H1 (cell line): Measurements from ENCODE around the gene ZAR1L.

Experiments
- CREB1 ChIP-seq: IDR thresholded peaks from 2 replicates; pipeline ENCODE4 v1.6.1; 2012; ENCODE audit warnings: inconsistent platforms
- EGR1 ChIP-seq: IDR thresholded peaks from 2 replicates; pipeline ENCODE4 v1.6.1; 2011; ENCODE audit warnings: low read depth, low read length, borderline replicate concordance
- POLR2A ChIP-seq, 2 experiments: IDR thresholded peaks; 1 replicate in 1 of 2; 2 replicates in 1 of 2; pipeline ENCODE4 v1.6.1; 2011; ENCODE audit warnings: low read depth in 2 of 2, low read length in 2 of 2, mild to moderate bottlenecking in 2 of 2; ENCODE audit errors: control extremely low read depth in 1 of 2
- POLR2AphosphoS5 ChIP-seq: IDR thresholded peaks from 2 replicates; pipeline ENCODE4 v1.6.1; 2011; ENCODE audit warnings: low read depth, low read length
- RAD21 ChIP-seq, 2 experiments: IDR thresholded peaks in 1 of 2; conservative IDR thresholded peaks in 1 of 2; 2 replicates each; pipeline ENCODE4 v1.6.1; 2011; ENCODE audit warnings: low read depth in 2 of 2, low read length in 2 of 2, improper control_type of control experiment in 1 of 2, inconsistent platforms in 1 of 2, mild to moderate bottlenecking in 1 of 2, moderate library complexity in 1 of 2
- RFX5 ChIP-seq: IDR thresholded peaks from 2 replicates; pipeline ENCODE4 v1.6.1; 2011; ENCODE audit warnings: low read depth, low read length, improper control_type of control experiment, borderline replicate concordance
- ZNF274 ChIP-seq: IDR thresholded peaks from 2 replicates; pipeline ENCODE4 v1.7.0; 2012; ENCODE audit warnings: low read length, borderline replicate concordance; ENCODE audit errors: extremely low read depth
- TF ChIP-seq, protein P1 (sequence below): IDR thresholded peaks from 2 replicates; pipeline ENCODE4 v1.6.1; 2011; ENCODE audit warnings: low read length, improper control_type of control experiment
- TF ChIP-seq, protein P2 (sequence below), 3 experiments: IDR thresholded peaks; 1 replicate in 2 of 3; 2 replicates in 1 of 3; pipeline versions ENCODE4 v1.5.1 to v1.6.1; 2011; ENCODE audit warnings: low read length in 3 of 3, mild to moderate bottlenecking in 3 of 3, inconsistent platforms in 2 of 3, low read depth in 1 of 3, moderate library complexity in 1 of 3; ENCODE audit not compliant: insufficient read depth in 1 of 3; ENCODE audit errors: control extremely low read depth in 1 of 3

GRCh38 chr13:32314271-32315237 lies 609 bp downstream of the ZAR1L start:
- TF ChIP-seq ZNF274 (no peak), EGR1 (no peak), POLR2A (IDR thresholded peaks at IDR 0.05; ENCODE audit: control extremely low read depth in 1 of 2, low read depth in 2 of 2, low read length in 2 of 2) (no peak), RFX5 (no peak), POLR2AphosphoS5 (no peak), CREB1 (no peak), RAD21 (IDR thresholded peaks at IDR 0.05 in 1 of 2, conservative IDR thresholded peaks at IDR 0.05 in 1 of 2; ENCODE audit: low read depth in 2 of 2, low read length in 2 of 2) (no peak)
- TF ChIP-seq, protein P1, sequence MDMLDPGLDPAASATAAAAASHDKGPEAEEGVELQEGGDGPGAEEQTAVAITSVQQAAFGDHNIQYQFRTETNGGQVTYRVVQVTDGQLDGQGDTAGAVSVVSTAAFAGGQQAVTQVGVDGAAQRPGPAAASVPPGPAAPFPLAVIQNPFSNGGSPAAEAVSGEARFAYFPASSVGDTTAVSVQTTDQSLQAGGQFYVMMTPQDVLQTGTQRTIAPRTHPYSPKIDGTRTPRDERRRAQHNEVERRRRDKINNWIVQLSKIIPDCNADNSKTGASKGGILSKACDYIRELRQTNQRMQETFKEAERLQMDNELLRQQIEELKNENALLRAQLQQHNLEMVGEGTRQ: no peak
- TF ChIP-seq, protein P2, sequence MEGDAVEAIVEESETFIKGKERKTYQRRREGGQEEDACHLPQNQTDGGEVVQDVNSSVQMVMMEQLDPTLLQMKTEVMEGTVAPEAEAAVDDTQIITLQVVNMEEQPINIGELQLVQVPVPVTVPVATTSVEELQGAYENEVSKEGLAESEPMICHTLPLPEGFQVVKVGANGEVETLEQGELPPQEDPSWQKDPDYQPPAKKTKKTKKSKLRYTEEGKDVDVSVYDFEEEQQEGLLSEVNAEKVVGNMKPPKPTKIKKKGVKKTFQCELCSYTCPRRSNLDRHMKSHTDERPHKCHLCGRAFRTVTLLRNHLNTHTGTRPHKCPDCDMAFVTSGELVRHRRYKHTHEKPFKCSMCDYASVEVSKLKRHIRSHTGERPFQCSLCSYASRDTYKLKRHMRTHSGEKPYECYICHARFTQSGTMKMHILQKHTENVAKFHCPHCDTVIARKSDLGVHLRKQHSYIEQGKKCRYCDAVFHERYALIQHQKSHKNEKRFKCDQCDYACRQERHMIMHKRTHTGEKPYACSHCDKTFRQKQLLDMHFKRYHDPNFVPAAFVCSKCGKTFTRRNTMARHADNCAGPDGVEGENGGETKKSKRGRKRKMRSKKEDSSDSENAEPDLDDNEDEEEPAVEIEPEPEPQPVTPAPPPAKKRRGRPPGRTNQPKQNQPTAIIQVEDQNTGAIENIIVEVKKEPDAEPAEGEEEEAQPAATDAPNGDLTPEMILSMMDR (IDR thresholded peaks at IDR 0.05; ENCODE audit: control extremely low read depth in 1 of 3, insufficient read depth in 1 of 3, low read depth in 1 of 3, low read length in 3 of 3): no peak
